Measurements from ENCODE around the gene ZMPSTE24. TPM values are rescaled to one million over a fixed set of nuclear protein-coding genes. Genes with fewer than 3 reads are reported as not detected.
A peak's percentile ranks its signal among the peaks of the same experiment; 100 is the strongest.

The ZMPSTE24 gene
- total and polyA plus RNA-seq, 12 donors: 14.2 to 100 (median 42.2) TPM

GRCh38 chr1:40276122-40276521 lies 18.1 kb downstream of the ZMPSTE24 start:
- TF ChIP-seq POLR2A (IDR thresholded peaks at IDR 0.05): no peak
- TF ChIP-seq CTCF (IDR thresholded peaks at IDR 0.05): no peak
- DNase-seq: no peak
- Histone ChIP-seq H3K36me3 (replicated peaks in 1 of 2) (peaks cover 0 to 11% of the 10 kb centered on the region in 2 donors), H3K27me3 (no peaks in the 10 kb centered on the region), H3K9me3 (replicated peaks in 1 of 3) (no peaks in the 10 kb centered on the region), H3K27ac (no peak overlapping the region), H3K4me3 (no peak overlapping the region), H3K4me1 (replicated peaks in 1 of 2) (peaks cover 0 to 5% of the 10 kb centered on the region in 2 donors)
- WGBS, 4 donors: 95 to 98% (median 96%) methylated on average over 3 of the region's 3 CpGs
- intact Hi-C loops (cut with DNase I): no loop called here

- 76 to 85% (median 80%) methylated on average over 2 of the region's 2 CpGs for WGBS, 4 donors
- H3K4me1 ChIP-seq (replicated peaks in 1 of 2): peaks cover 0 to 5% of the 10 kb centered on the region in 2 donors
- no peak overlapping the region for H3K4me3 ChIP-seq
- H3K27ac ChIP-seq: no peak overlapping the region
- H3K9me3 ChIP-seq (replicated peaks in 1 of 3): no peaks in the 10 kb centered on the region
- intact Hi-C loops (cut with DNase I): no loop called here
- no peaks in the 10 kb centered on the region for H3K27me3 ChIP-seq
- TF ChIP-seq CTCF (IDR thresholded peaks at IDR 0.05) (no peak), POLR2A (IDR thresholded peaks at IDR 0.05) (no peak)
- DNase-seq: no peak
- peaks cover 2 to 25% of the 10 kb centered on the region in 2 donors for H3K36me3 ChIP-seq (replicated peaks in 1 of 2)
Observed at GRCh38 chr1:40281853-40282252, 23.8 kb downstream of the ZMPSTE24 start.

GRCh38 chr1:40291293-40291692 lies 33.3 kb downstream of the ZMPSTE24 start:
- Histone ChIP-seq H3K27ac (no peak overlapping the region), H3K27me3 (no peaks in the 10 kb centered on the region), H3K4me3 (no peak overlapping the region), H3K4me1 (replicated peaks in 1 of 2) (no peaks in the 10 kb centered on the region), H3K36me3 (replicated peaks in 1 of 2) (peaks cover 0 to 59% of the 10 kb centered on the region in 2 donors), H3K9me3 (replicated peaks in 1 of 3) (no peaks in the 10 kb centered on the region)
- WGBS, 4 donors: 87 to 95% (median 90%) methylated on average over 2 of the region's 2 CpGs
- intact Hi-C loops (cut with DNase I): no loop called here
- DNase-seq: no peak
- TF ChIP-seq POLR2A (IDR thresholded peaks at IDR 0.05) (no peak), CTCF (IDR thresholded peaks at IDR 0.05) (no peak)

- H3K9me3 ChIP-seq (replicated peaks in 1 of 3): no peaks in the 10 kb centered on the region
- DNase-seq: peak in 1 of 7 donors; percentile 33
- 63 to 82% (median 65%) methylated on average over 6 to 8 of the region's 8 CpGs for WGBS, 4 donors
- H3K4me3 ChIP-seq: no peak overlapping the region
- no peaks in the 10 kb centered on the region for H3K36me3 ChIP-seq (replicated peaks in 1 of 2)
- no peak for TF ChIP-seq CTCF (IDR thresholded peaks at IDR 0.05)
- TF ChIP-seq POLR2A (IDR thresholded peaks at IDR 0.05): no peak
- H3K4me1 ChIP-seq (replicated peaks in 1 of 2): no peaks in the 10 kb centered on the region
- no peaks in the 10 kb centered on the region for H3K27me3 ChIP-seq
- H3K27ac ChIP-seq: no peak overlapping the region
- intact Hi-C loops (cut with DNase I): no loop called here
Observed at GRCh38 chr1:40299366-40300248, 41.6 kb downstream of the ZMPSTE24 start.

Measured in adrenal gland (tissue), 12 donors.